HepG2 (cell line): ENCODE measurements around the gene SLC15A3. TPM values are rescaled to one million over a fixed set of nuclear protein-coding genes. Genes with fewer than 3 reads are reported as not detected.

ENCODE experiments used
- ATAC-seq: fragments of 200-7000 bp; cut with Tn5 transposase; 3 replicates; pipeline ENCODE4 v1.9.1; 2020; ENCODE audit warnings: mild to moderate bottlenecking, moderate library complexity
- BruUV-seq: library from RNA; stranded (reverse); fragments of 400-500 nt; replicated peaks from 2 replicates; lab custom pipeline; 2021; lab: Mats Ljungman, UMichigan
- CTCF ChIA-PET: fragments of 300-600 bp; formaldehyde crosslinking; extraction: SDS; loops from one replicate; lab custom pipeline; 2021; ENCODE audit warnings: low total read pairs, inconsistent platforms, low intra/inter-chr PET ratio; lab: Yijun Ruan, JAX
- POLR2A ChIA-PET: fragments of 350-600 bp; sonication (Branson Sonifier 250); formaldehyde crosslinking; loops from one replicate; lab custom pipeline; 2020; ENCODE audit warnings: antibody characterized with exemption, inconsistent platforms; lab: Yijun Ruan, JAX
- DNase-seq: peaks from one replicate; pipeline ENCODE4 v3.0.0-alpha.2; 2015; ENCODE audit warnings: low spot score
- FAIRE-seq: peaks from 3 replicates; lab custom pipeline; 2011; peaks lifted over from hg19 to GRCh38; lab: Jason Lieb, UNC
- H2AFZ ChIP-seq: one replicate; pipeline ENCODE4 v1.6.1; 2011; ENCODE audit warnings: low read length, inconsistent platforms
- H3K27ac ChIP-seq: fragments of 300-600 bp; 3 replicates; pipeline ENCODE4 v1.8.0; 2011; ENCODE audit warnings: mixed run types, mild to moderate bottlenecking, mixed read lengths, low read length, inconsistent platforms; ENCODE audit not compliant: insufficient read depth; ENCODE audit errors: extremely low read length
- H3K27me3 ChIP-seq, 2 experiments: fragments of 200-600 bp in 1 of 2; 2 replicates in 1 of 2; 3 replicates in 1 of 2; pipeline versions ENCODE4 v1.6.0 to v1.8.0; 2011; ENCODE audit warnings: low read length in 2 of 2, mild to moderate bottlenecking in 2 of 2, moderate library complexity in 2 of 2, inconsistent platforms in 1 of 2; ENCODE audit not compliant: insufficient read depth in 2 of 2, control insufficient read depth in 1 of 2
- H3K36me3 ChIP-seq, 2 experiments: fragments of 200-600 bp in 1 of 2; replicated peaks in 1 of 2; 2 replicates in 1 of 2; 3 replicates in 1 of 2; pipeline versions ENCODE4 v1.5.1 to v1.8.0; 2011; ENCODE audit warnings: low read length in 2 of 2, inconsistent platforms in 1 of 2; ENCODE audit not compliant: insufficient read depth in 2 of 2, control insufficient read depth in 1 of 2
- H3K4me1 ChIP-seq: 2 replicates; pipeline ENCODE4 v1.5.1; 2012; ENCODE audit warnings: low read length, inconsistent platforms; ENCODE audit not compliant: insufficient read depth
- H3K4me2 ChIP-seq: 2 replicates; pipeline ENCODE4 v1.6.0; 2011; ENCODE audit warnings: low read depth, low read length, inconsistent platforms
- H3K4me3 ChIP-seq, 3 experiments: fragments of 200-600 bp in 1 of 3; sonication (generic), shearing (Covaris generic) in 1 of 3; replicated peaks in 1 of 3; 2 replicates each; pipeline ENCODE4 v1.5.1; 2011 to 2016; ENCODE audit warnings: low read length in 3 of 3, inconsistent platforms in 2 of 3, low read depth in 2 of 3, mild to moderate bottlenecking in 2 of 3, control low read depth in 1 of 3, mixed read lengths in 1 of 3; ENCODE audit not compliant: insufficient read depth in 1 of 3
- H3K79me2 ChIP-seq: one replicate; pipeline ENCODE4 v1.6.1; 2011; ENCODE audit warnings: low read length, inconsistent platforms; ENCODE audit not compliant: insufficient read depth
- H3K9ac ChIP-seq: 2 replicates; pipeline ENCODE4 v1.6.0; 2011; ENCODE audit warnings: mild to moderate bottlenecking, low read depth, low read length, inconsistent platforms; ENCODE audit not compliant: insufficient read depth
- H3K9me3 ChIP-seq: 2 replicates; pipeline ENCODE4 v1.5.1; 2012; ENCODE audit warnings: mild to moderate bottlenecking, low read length
- H4K20me1 ChIP-seq: 2 replicates; pipeline ENCODE4 v1.6.0; 2011; ENCODE audit warnings: inconsistent platforms, mild to moderate bottlenecking, low read length, moderate library complexity; ENCODE audit not compliant: insufficient read depth
- HDAC6 ChIP-seq: fragments of 200-600 bp; sonication (generic); IDR thresholded peaks from 2 replicates; pipeline ENCODE4 v1.7.0; 2017; ENCODE audit warnings: mild to moderate bottlenecking, antibody characterized with exemption, low read length, low read depth
- HHEX ChIP-seq: IDR thresholded peaks from 2 replicates; pipeline ENCODE4 v1.6.1; 2016; ENCODE audit warnings: control low read depth
- MEIS1 ChIP-seq: sonication (generic); formaldehyde crosslinking; IDR thresholded peaks from 2 replicates; pipeline ENCODE4 v1.9.0; 2021; ENCODE audit warnings: mild to moderate bottlenecking, missing genetic modification reagents, moderate library complexity, borderline replicate concordance
- MZF1 ChIP-seq: sonication (generic); formaldehyde crosslinking; IDR thresholded peaks from 2 replicates; pipeline ENCODE4 v1.8.1; 2023; ENCODE audit warnings: mild to moderate bottlenecking, missing genetic modification reagents, borderline replicate concordance
- PPARG ChIP-seq: conservative IDR thresholded peaks from 2 replicates; pipeline ENCODE4 v1.6.1; 2016; ENCODE audit warnings: missing biosample characterization, missing genetic modification reagents
- SCMH1 ChIP-seq: sonication (generic); formaldehyde crosslinking; IDR thresholded peaks from 2 replicates; pipeline ENCODE4 v1.9.0; 2021; ENCODE audit warnings: missing genetic modification reagents, mild to moderate bottlenecking, borderline replicate concordance
- TP53 ChIP-seq: sonication (generic); formaldehyde crosslinking; conservative IDR thresholded peaks from 2 replicates; pipeline ENCODE4 v1.4.0; 2020; ENCODE audit warnings: missing genetic modification reagents
- XBP1 ChIP-seq: sonication (generic); formaldehyde crosslinking; IDR thresholded peaks from 2 replicates; pipeline ENCODE4 v1.5.0; 2020; ENCODE audit warnings: missing genetic modification reagents
- ZBTB42 ChIP-seq: sonication (generic); formaldehyde crosslinking; IDR thresholded peaks from 2 replicates; pipeline ENCODE4 v1.5.0; 2020; ENCODE audit warnings: mild to moderate bottlenecking, missing genetic modification reagents
- ZKSCAN1 ChIP-seq: fragments of 150-350 bp; IDR thresholded peaks from 2 replicates; pipeline ENCODE4 v1.6.1; 2014; ENCODE audit warnings: low read length
- ZNF260 ChIP-seq: sonication (generic); formaldehyde crosslinking; IDR thresholded peaks from 2 replicates; pipeline ENCODE4 v1.4.0; 2020; ENCODE audit warnings: missing genetic modification reagents, low read depth, mild to moderate bottlenecking, borderline replicate concordance
- ZNF598 ChIP-seq: sonication (generic); formaldehyde crosslinking; IDR thresholded peaks from 2 replicates; pipeline ENCODE4 v1.5.1; 2020; ENCODE audit warnings: mild to moderate bottlenecking, missing genetic modification reagents, borderline replicate concordance
- ZNF639 ChIP-seq: conservative IDR thresholded peaks from 2 replicates; pipeline ENCODE4 v1.6.1; 2018; ENCODE audit warnings: missing genetic modification reagents
- ZNF781 ChIP-seq: sonication (generic); formaldehyde crosslinking; IDR thresholded peaks from 2 replicates; pipeline ENCODE4 v1.5.1; 2020; ENCODE audit warnings: borderline replicate concordance, mild to moderate bottlenecking, missing genetic modification reagents; ENCODE audit errors: not compliant biosample characterization
- WGBS: methylation state at CpG from one replicate; pipeline ENCODE4 v1.1.6; 2017; ENCODE audit warnings: low lambda C conversion rate; 5-methylcytosine and 5-hydroxymethylcytosine counted together
- in situ Hi-C: cut with HindIII; loops from 2 replicates; pipeline ENCODE4 v1.10.0; 2017; ENCODE audit warnings: low pct_unique_long_range_greater_than_20kb; ENCODE audit not compliant: extremely low pct_ligation_motif_present
- intact Hi-C: fragments of 100-400 bp; cut with micrococcal nuclease; formaldehyde crosslinking; loops from one replicate; pipeline ENCODE4 v1.10.0; 2022; ENCODE audit not compliant: unreplicated experiment
- polyA plus RNA-seq, 8 experiments: library from polyadenylated mRNA; depleted of rRNA in 3 of 8; stranded (reverse) in 7 of 8; unstranded in 1 of 8; fragments of >200 nt; fragmentation: Illumina TruSeq in 4 of 8; extraction: Trizol in 4 of 8; gene quantifications; 2 replicates each; pipeline versions ENCODE4 v1.2.1 to v1.2.3, GENCODE V29; 2011 to 2016; ENCODE audit warnings: low read depth in 4 of 8, missing spikeins in 1 of 8, mixed read lengths in 1 of 8; ENCODE audit not compliant: insufficient read depth in 1 of 8
- total RNA-seq, 5 experiments: library from RNA; depleted of rRNA; stranded (reverse); fragments of >200 nt; fragmentation: Illumina TruSeq; extraction: Trizol; gene quantifications; 2 replicates each; pipeline ENCODE4 v1.2.3, GENCODE V29; 2016; ENCODE audit warnings: low read depth in 1 of 5
- TF ChIP-seq, protein P1 (sequence below): sonication (generic); formaldehyde crosslinking; IDR thresholded peaks from 2 replicates; pipeline ENCODE4 v1.4.0; 2020; ENCODE audit warnings: missing genetic modification reagents, borderline replicate concordance

The SLC15A3 gene
- total and polyA plus RNA-seq, 2 of the 13 experiments (the other 11 are each of a cell fraction or from before 2014, with no cell fraction given): 0.45 to 0.77 TPM

DNA sequence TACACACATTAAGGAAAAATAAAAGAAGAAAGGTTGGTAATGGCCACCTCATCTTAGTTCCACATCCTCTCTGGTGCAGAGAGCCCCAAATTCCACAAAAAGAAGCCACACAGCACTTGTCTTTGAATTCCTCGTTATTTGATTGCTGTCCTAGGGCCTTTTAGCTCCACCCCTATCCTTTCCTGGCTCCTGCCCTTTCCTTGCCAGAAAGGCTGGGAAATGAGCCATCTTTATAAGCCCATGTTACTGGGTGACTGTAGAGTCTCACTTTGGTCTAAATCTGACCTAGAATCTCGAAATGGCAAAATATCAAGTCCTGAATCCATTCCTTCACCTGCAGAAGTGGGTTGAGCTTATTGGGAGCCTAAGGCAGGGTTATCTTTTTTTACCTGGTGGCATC lies 32.0 kb downstream of the SLC15A3 start:
- H3K4me2 ChIP-seq: no peak overlapping the region
- no peak overlapping the region for H2AFZ ChIP-seq
- peaks cover 0 to 7% of the 10 kb centered on the region in 2 experiments; a peak in 3 of 5 replicates for H3K36me3 ChIP-seq
- intact Hi-C loops (no loop called here), in situ Hi-C loops (no loop called here)
- H4K20me1 ChIP-seq: no peaks in the 10 kb centered on the region
- TF ChIP-seq ZKSCAN1 (no peak), XBP1 (CRISPR knock-in tag) (no peak), ZNF260 (no peak), HHEX (CRISPR knock-in tag) (no peak), MZF1 (CRISPR knock-in tag) (no peak), ZBTB42 (CRISPR knock-in tag) (no peak), ZNF639 (CRISPR knock-in tag) (no peak), ZNF598 (CRISPR knock-in tag) (no peak), SCMH1 (no peak), ZNF781 (no peak), TP53 (CRISPR knock-in tag) (no peak), HDAC6 (no peak), PPARG (CRISPR knock-in tag) (no peak), MEIS1 (no peak)
- TF ChIP-seq, protein P1, sequence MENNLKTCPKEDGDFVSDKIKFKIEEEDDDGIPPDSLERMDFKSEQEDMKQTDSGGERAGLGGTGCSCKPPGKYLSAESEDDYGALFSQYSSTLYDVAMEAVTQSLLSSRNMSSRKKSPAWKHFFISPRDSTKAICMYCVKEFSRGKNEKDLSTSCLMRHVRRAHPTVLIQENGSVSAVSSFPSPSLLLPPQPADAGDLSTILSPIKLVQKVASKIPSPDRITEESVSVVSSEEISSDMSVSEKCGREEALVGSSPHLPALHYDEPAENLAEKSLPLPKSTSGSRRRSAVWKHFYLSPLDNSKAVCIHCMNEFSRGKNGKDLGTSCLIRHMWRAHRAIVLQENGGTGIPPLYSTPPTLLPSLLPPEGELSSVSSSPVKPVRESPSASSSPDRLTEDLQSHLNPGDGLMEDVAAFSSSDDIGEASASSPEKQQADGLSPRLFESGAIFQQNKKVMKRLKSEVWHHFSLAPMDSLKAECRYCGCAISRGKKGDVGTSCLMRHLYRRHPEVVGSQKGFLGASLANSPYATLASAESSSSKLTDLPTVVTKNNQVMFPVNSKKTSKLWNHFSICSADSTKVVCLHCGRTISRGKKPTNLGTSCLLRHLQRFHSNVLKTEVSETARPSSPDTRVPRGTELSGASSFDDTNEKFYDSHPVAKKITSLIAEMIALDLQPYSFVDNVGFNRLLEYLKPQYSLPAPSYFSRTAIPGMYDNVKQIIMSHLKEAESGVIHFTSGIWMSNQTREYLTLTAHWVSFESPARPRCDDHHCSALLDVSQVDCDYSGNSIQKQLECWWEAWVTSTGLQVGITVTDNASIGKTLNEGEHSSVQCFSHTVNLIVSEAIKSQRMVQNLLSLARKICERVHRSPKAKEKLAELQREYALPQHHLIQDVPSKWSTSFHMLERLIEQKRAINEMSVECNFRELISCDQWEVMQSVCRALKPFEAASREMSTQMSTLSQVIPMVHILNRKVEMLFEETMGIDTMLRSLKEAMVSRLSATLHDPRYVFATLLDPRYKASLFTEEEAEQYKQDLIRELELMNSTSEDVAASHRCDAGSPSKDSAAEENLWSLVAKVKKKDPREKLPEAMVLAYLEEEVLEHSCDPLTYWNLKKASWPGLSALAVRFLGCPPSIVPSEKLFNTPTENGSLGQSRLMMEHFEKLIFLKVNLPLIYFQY: no peak
- no peak overlapping the region for H3K9ac ChIP-seq
- no peaks in the 10 kb centered on the region for H3K79me2 ChIP-seq
- 51% methylated on average over 2 of the region's 2 CpGs for WGBS
- FAIRE-seq: no peak
- ATAC-seq: no peak
- H3K4me1 ChIP-seq: peaks cover 18% of the 10 kb centered on the region
- H3K27ac ChIP-seq: no peak overlapping the region
- ChIA-PET POLR2A (no interaction called here), CTCF (no interaction called here)
- BruUV-seq: no TSS peak
- DNase-seq: no peak
- H3K4me3 ChIP-seq: no peak overlapping the region
- no peaks in the 10 kb centered on the region; a peak in 1 of 5 replicates for H3K27me3 ChIP-seq
- H3K9me3 ChIP-seq: no peaks in the 10 kb centered on the region
